ENCODE data around the gene PMFBP1.
A peak's percentile ranks its signal among the peaks of the same experiment; 100 is the strongest.

Gene PMFBP1

GRCh38 chr16:72126429-72126765, 45.6 kb downstream of the PMFBP1 start:
- no peak for DNase-seq

- DNase-seq = no peak
Observed at GRCh38 chr16:72125635-72126428, 46.1 kb downstream of the PMFBP1 start.

- DNase-seq = no peak
Observed at GRCh38 chr16:72124761-72125634, 47.0 kb downstream of the PMFBP1 start.

- DNase-seq = no peak
Observed at GRCh38 chr16:72124148-72124547, 47.8 kb downstream of the PMFBP1 start.

GRCh38 chr16:72123426-72123825, 48.5 kb downstream of the PMFBP1 start:
- DNase-seq = no peak

- DNase-seq = no peak
Observed at GRCh38 chr16:72122916-72123315, 49.0 kb downstream of the PMFBP1 start.

- no peak for DNase-seq
Observed at GRCh38 chr16:72122308-72122707, 49.6 kb downstream of the PMFBP1 start.

GRCh38 chr16:72120026-72120425, 51.9 kb downstream of the PMFBP1 start:
- no peak for DNase-seq

GRCh38 chr16:72113616-72113945, 58.4 kb downstream of the PMFBP1 start:
- no peak for DNase-seq

GRCh38 chr16:72112906-72113615, 58.9 kb downstream of the PMFBP1 start:
- no peak for DNase-seq

- DNase-seq = no peak
Observed at GRCh38 chr16:72112452-72112792, 59.5 kb downstream of the PMFBP1 start.

GRCh38 chr16:72111657-72112451, 60.1 kb downstream of the PMFBP1 start:
- DNase-seq = no peak

- DNase-seq = no peak
Observed at GRCh38 chr16:72110662-72111615, 61.0 kb downstream of the PMFBP1 start.

GRCh38 chr16:72109966-72110530, 61.9 kb downstream of the PMFBP1 start:
- no peak for DNase-seq

- DNase-seq = no peak
Observed at GRCh38 chr16:72109300-72109699, 62.7 kb downstream of the PMFBP1 start.

GRCh38 chr16:72108353-72109102, 63.4 kb downstream of the PMFBP1 start:
- no peak for DNase-seq

- no peak for DNase-seq
Observed at GRCh38 chr16:72107371-72107770, 64.6 kb downstream of the PMFBP1 start.

- no peak for DNase-seq
Observed at GRCh38 chr16:72105978-72106377, 66.0 kb downstream of the PMFBP1 start.

GRCh38 chr16:72104905-72105304, 67.0 kb downstream of the PMFBP1 start:
- DNase-seq = no peak

- DNase-seq = no peak
Observed at GRCh38 chr16:72101195-72101594, 70.8 kb downstream of the PMFBP1 start.

- DNase-seq = peak; percentile 4
Observed at GRCh38 chr16:72099377-72099818, 72.6 kb downstream of the PMFBP1 start.
